OCI-LY3 (cell line): ENCODE measurements around the gene CLDN12.
"Not testable (repeated sequence)": the region's sequence is repeated elsewhere in the genome, so short reads cannot be mapped to it uniquely, and the experiment has no call there.

Experiments
- H2AFZ ChIP-seq: fragments of 200-600, 300-600 bp; shearing (Covaris generic); 2 replicates; pipeline ENCODE4 v1.6.0; 2014; ENCODE audit warnings: antibody characterized with exemption, low read depth, low read length
- H3K27ac ChIP-seq: fragments of 200-600, 300-600 bp; sonication (generic); 2 replicates; pipeline ENCODE4 v1.5.1; 2014; ENCODE audit warnings: mild to moderate bottlenecking, low read length, moderate library complexity, mixed read lengths
- H3K27me3 ChIP-seq: fragments of 200-600, 300-600 bp; sonication (generic); 2 replicates; pipeline ENCODE4 v1.6.1; 2014; ENCODE audit warnings: low read depth, low read length, mixed read lengths
- H3K36me3 ChIP-seq: fragments of 200-600, 300-600 bp; sonication (generic); replicated peaks from 2 replicates; pipeline ENCODE3; 2014; ENCODE audit warnings: low read depth, low read length, mixed read lengths
- H3K4me1 ChIP-seq: fragments of 300-600, 200-600 bp; sonication (generic); 2 replicates; pipeline ENCODE4 v1.6.1; 2014; ENCODE audit warnings: low read length, mixed read lengths
- H3K4me2 ChIP-seq: fragments of 200-600, 300-600 bp; sonication (generic); 2 replicates; pipeline ENCODE4 v1.6.1; 2014; ENCODE audit warnings: low read length, mixed read lengths
- H3K4me3 ChIP-seq: fragments of 300-600, 200-600 bp; sonication (generic); 2 replicates; pipeline ENCODE4 v1.5.1; 2014; ENCODE audit warnings: antibody characterized with exemption, mild to moderate bottlenecking, low read length, moderate library complexity
- H3K79me2 ChIP-seq: fragments of 300-600, 200-600 bp; shearing (Covaris generic); 2 replicates; pipeline ENCODE4 v1.6.1; 2014; ENCODE audit warnings: mild to moderate bottlenecking, low read length, mixed read lengths
- H3K9ac ChIP-seq: fragments of 300-600, 200-600 bp; shearing (Covaris generic); 2 replicates; pipeline ENCODE4 v1.6.0; 2014; ENCODE audit warnings: mild to moderate bottlenecking, low read length, moderate library complexity
- H3K9me3 ChIP-seq: fragments of 200-600, 300-600 bp; shearing (Covaris generic); 2 replicates; pipeline ENCODE4 v1.6.1; 2014; ENCODE audit warnings: low read length, mixed read lengths; ENCODE audit not compliant: insufficient read depth
- H4K20me1 ChIP-seq: fragments of 200-600, 300-600 bp; sonication (generic); 2 replicates; pipeline ENCODE4 v1.6.1; 2016; ENCODE audit warnings: low read length, mixed read lengths; ENCODE audit not compliant: insufficient read depth
- EZH2phosphoT487 ChIP-seq: fragments of 200-600 bp; shearing (Covaris generic); IDR thresholded peaks from 2 replicates; pipeline ENCODE4 v1.6.1; 2018; ENCODE audit warnings: antibody characterized with exemption, mixed run types, low read depth
- TF ChIP-seq, protein P1 (sequence below): fragments of 200-600, 300-600 bp; sonication (generic); IDR thresholded peaks from 2 replicates; pipeline ENCODE4 v1.5.1; 2014; ENCODE audit warnings: antibody characterized with exemption, low read length, low read depth

Gene CLDN12

DNA sequence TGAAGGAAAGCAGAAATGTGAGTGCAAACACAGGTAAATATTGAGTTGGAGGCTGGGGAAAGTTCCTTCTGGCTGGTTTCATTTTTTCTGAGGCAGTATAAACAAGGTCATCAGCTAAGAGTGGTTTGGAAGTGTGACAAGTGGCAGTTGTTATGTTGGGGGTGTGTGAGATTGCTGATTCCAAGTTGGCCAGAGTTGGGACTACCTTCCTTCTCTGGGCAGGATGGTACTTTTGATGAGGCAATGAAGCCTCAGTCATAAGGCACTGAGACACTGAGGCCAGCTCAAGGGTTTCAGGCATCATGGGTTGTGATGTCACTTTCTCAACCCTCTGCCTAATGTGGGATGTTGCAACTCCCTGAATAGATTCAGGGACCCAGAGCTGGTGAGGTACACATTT is 58.0 kb downstream of the CLDN12 start:
- H4K20me1 ChIP-seq, result no peaks in the 10 kb centered on the region
- TF ChIP-seq, protein P1, sequence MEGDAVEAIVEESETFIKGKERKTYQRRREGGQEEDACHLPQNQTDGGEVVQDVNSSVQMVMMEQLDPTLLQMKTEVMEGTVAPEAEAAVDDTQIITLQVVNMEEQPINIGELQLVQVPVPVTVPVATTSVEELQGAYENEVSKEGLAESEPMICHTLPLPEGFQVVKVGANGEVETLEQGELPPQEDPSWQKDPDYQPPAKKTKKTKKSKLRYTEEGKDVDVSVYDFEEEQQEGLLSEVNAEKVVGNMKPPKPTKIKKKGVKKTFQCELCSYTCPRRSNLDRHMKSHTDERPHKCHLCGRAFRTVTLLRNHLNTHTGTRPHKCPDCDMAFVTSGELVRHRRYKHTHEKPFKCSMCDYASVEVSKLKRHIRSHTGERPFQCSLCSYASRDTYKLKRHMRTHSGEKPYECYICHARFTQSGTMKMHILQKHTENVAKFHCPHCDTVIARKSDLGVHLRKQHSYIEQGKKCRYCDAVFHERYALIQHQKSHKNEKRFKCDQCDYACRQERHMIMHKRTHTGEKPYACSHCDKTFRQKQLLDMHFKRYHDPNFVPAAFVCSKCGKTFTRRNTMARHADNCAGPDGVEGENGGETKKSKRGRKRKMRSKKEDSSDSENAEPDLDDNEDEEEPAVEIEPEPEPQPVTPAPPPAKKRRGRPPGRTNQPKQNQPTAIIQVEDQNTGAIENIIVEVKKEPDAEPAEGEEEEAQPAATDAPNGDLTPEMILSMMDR, result no peak
- no peak for TF ChIP-seq EZH2phosphoT487
- H3K27ac ChIP-seq, result no peak overlapping the region
- no peaks in the 10 kb centered on the region for H3K79me2 ChIP-seq
- H3K27me3 ChIP-seq, result 0 out of 2 replicates have a peak, but pooled peaks cover 3% of the 10 kb centered on the region
- no peak overlapping the region for H2AFZ ChIP-seq
- H3K4me2 ChIP-seq, result no peak overlapping the region
- H3K36me3 ChIP-seq, result no peaks in the 10 kb centered on the region
- 0 out of 2 replicates have a peak, but pooled peaks cover 2% of the 10 kb centered on the region for H3K4me1 ChIP-seq
- 0 out of 2 replicates have a peak, but pooled peaks cover 4% of the 10 kb centered on the region for H3K9me3 ChIP-seq
- no peak overlapping the region for H3K4me3 ChIP-seq
- H3K9ac ChIP-seq, result no peak overlapping the region

DNA sequence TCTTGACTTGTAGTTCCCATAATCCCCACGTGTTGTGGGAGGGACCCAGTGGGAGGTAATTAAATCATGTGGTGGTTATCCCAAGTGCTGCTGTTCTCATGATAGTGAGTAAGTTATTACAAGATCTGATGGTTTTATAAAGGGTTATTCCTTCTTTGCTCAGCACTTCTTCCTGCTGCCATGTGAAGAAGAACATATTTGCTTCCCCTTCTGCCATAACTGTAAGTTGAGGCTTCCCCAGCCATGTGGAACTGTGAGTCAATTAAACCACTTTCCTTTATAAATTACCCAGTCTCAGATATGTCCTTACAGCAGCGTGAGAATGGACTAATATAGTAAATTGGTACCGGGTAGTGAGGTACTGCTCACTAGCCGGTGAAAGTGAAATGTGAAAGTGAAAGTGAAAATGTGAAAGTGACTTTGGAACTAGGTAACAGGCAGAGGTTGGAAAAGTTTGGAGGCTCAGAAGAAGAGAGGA is 59.9 kb downstream of the CLDN12 start:
- not testable (repeated sequence) for H3K9ac ChIP-seq, H3K4me2 ChIP-seq, H3K9me3 ChIP-seq, H3K36me3 ChIP-seq, H3K4me1 ChIP-seq, H3K4me3 ChIP-seq, H4K20me1 ChIP-seq, H3K27me3 ChIP-seq, H3K79me2 ChIP-seq, H3K27ac ChIP-seq
- 0 out of 2 replicates have a peak overlapping the region, but pooled peaks have one; percentile 60 for H2AFZ ChIP-seq
